ENCODE data around the gene SPTBN2. TPM values are rescaled to one million over a fixed set of nuclear protein-coding genes. Genes with fewer than 3 reads are reported as not detected.

The SPTBN2 gene
- polyA plus RNA-seq (2012; ENCODE audit: missing spikeins), result 0.06 TPM

DNA sequence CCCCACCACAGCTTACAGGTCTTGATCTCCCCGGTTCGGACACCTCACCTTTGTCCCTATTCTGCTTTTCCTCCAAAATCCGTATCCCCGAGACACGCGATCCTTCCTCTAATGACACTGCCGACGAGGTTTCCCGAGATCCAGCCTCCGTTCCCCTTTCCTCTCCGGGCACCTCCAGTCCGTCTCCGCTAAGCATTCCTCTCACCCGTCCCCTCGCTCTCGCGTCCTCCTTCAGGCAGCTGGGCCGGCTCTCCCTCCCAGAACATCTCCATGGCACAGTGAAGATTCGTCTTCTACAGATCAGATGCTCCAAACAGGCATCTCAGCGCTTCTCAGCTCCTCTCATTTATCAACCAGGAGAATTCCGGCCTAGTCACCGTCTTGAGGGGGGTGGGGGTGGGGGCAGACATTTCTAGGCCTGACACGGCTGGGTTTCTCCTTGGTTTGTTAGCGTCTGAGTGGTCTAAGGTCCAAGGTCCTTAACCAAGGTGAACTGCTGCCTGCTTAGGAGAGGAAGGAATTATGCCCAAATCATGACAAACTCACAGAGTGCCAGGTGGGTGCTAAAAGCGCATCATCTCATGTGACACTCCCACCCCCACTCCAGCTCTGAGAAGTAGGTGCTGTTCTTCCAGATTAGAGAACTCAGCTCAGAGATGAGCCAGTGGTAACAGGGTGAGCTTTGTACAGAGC, at the start of gene SPTBN2:
Gene SPTBN2, minus strand, starts transcription at position 524 of the 693 bp plus-strand sequence. CDS start 7,976 bp downstream, outside the sequence.
- TF ChIP-seq POLR2A (IDR thresholded peaks at IDR 0.05; ENCODE audit: low read depth, low read length) (no peak), TAF1 (IDR thresholded peaks at IDR 0.05; ENCODE audit: borderline replicate concordance, low read depth, low read length) (no peak), POLR2AphosphoS5 (IDR thresholded peaks at IDR 0.05; ENCODE audit: low read depth, low read length) (no peak)
- FAIRE-seq, result no peak
- no peak for DNase-seq (ENCODE audit: insufficient read length)

DNA sequence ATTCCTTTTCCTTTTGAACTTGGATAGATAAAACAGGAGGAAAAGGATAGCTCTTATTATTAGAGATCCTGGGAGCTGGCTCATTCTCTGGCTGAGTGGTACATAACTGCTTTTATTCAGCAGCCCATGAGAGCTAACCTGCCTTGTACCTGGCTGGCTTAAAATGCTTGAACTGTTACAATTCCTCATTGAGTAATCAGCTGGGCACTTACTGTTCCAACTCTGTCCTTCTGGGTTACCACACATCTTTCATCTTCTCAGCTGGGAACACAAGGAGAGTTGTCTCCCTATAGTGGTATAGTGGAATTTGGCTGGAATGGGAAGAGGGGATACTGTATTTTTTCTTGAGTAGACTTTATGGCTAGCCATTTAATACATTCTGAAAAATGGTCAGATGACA, 39.8 kb upstream of the SPTBN2 start:
- no peak for TF ChIP-seq POLR2AphosphoS5 (IDR thresholded peaks at IDR 0.05; ENCODE audit: low read depth, low read length)
- no peak for TF ChIP-seq POLR2A (IDR thresholded peaks at IDR 0.05; ENCODE audit: low read depth, low read length)
- TF ChIP-seq TAF1 (IDR thresholded peaks at IDR 0.05; ENCODE audit: borderline replicate concordance, low read depth, low read length), result no peak
- FAIRE-seq, result no peak

DNA sequence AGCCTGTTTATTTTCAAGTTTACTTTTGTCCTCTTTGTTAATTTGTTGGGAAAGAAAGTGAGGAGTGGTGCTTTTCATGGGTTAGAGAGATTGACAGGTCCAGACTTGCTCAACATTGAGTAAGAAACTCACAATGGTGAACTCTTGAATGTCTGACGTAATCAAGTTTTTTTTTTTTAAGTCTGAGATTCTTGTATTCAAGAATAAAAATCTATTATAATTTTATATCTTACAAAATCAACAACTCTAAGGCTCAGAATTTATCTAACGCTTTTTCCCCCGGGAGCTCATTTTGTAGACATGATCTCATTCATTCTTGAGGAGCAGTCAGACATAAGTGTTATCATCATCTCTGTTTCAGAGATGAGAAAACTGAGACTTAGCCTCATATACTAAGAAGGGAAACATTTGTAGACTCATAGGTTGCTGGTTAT, 39.1 kb upstream of the SPTBN2 start:
- FAIRE-seq (no peak), DNase-seq (ENCODE audit: insufficient read length) (no peak)
- TF ChIP-seq POLR2A (IDR thresholded peaks at IDR 0.05; ENCODE audit: low read depth, low read length), result no peak
- no peak for TF ChIP-seq TAF1 (IDR thresholded peaks at IDR 0.05; ENCODE audit: borderline replicate concordance, low read depth, low read length)
- TF ChIP-seq POLR2AphosphoS5 (IDR thresholded peaks at IDR 0.05; ENCODE audit: low read depth, low read length), result no peak

More for the DNA sequence above, 39.8 kb upstream of the SPTBN2 start:
- DNase-seq (ENCODE audit: insufficient read length), result no peak

DNA sequence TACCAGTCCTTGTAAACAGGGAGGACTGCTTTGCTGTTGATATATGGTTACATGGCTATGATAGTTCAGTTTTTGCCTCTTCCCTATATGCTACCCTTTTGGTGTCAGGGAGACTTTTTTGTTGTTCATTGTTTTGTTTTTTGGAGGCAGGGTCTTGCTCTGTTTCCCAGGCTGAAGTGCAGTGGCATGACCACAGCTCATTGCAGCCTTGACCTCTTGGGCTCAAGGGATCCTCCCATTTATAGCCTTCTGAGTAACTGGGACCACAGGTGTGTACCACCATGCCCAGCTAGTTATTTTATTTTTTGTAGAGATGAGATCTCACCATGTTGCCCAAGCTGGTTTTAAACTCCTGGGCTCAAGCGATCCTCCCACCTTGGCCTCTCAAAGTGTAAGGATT, 38.6 kb upstream of the SPTBN2 start:
- no peak for DNase-seq (ENCODE audit: insufficient read length)
- no peak for FAIRE-seq
- TF ChIP-seq POLR2AphosphoS5 (IDR thresholded peaks at IDR 0.05; ENCODE audit: low read depth, low read length) (no peak), TAF1 (IDR thresholded peaks at IDR 0.05; ENCODE audit: borderline replicate concordance, low read depth, low read length) (no peak), POLR2A (IDR thresholded peaks at IDR 0.05; ENCODE audit: low read depth, low read length) (no peak)

DNA sequence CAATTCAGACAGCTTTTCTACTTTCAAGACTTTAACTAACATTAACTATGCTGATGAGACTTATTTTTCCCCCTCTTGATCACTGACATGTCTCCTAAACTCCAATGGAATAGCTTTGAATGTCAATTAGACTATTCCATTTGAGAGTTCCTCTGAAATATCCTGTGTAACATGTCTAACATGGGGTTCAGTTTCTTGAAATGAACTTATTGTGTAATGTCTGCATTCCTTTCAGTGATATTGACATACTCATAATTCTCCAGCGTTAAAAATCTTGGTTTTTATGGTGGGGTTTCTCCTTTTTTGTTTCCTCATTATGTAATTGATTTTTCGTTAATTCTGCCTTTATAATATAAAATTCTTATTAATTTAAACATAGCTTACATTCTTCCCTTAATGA, 37.7 kb upstream of the SPTBN2 start:
- DNase-seq (ENCODE audit: insufficient read length) (no peak), FAIRE-seq (no peak)
- TF ChIP-seq TAF1 (IDR thresholded peaks at IDR 0.05; ENCODE audit: borderline replicate concordance, low read depth, low read length), result no peak
- no peak for TF ChIP-seq POLR2A (IDR thresholded peaks at IDR 0.05; ENCODE audit: low read depth, low read length)
- TF ChIP-seq POLR2AphosphoS5 (IDR thresholded peaks at IDR 0.05; ENCODE audit: low read depth, low read length), result no peak

DNA sequence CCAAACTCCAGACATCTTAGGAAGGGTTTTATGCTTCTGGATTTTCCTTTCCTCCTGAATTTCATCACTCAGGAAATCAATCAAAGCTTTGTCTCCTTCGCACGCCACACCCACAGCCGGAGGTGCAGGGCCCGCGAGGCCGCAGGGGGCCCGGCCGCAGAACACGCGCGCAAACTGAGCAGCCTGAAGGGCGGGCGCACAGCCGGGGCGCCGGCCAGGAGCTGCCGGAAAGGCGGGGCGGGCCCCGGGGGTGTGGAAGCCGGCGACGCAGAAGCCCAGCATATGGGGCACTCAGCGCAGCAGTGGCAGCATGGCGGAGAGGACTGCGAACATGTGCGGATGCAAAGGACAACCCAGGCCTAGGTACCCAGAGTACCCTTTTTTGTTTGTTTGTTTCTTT, 33.1 kb upstream of the SPTBN2 start:
- no peak for FAIRE-seq
- TF ChIP-seq POLR2AphosphoS5 (IDR thresholded peaks at IDR 0.05; ENCODE audit: low read depth, low read length) (no peak), POLR2A (IDR thresholded peaks at IDR 0.05; ENCODE audit: low read depth, low read length) (no peak), TAF1 (IDR thresholded peaks at IDR 0.05; ENCODE audit: borderline replicate concordance, low read depth, low read length) (no peak)
- no peak for DNase-seq (ENCODE audit: insufficient read length)

DNA sequence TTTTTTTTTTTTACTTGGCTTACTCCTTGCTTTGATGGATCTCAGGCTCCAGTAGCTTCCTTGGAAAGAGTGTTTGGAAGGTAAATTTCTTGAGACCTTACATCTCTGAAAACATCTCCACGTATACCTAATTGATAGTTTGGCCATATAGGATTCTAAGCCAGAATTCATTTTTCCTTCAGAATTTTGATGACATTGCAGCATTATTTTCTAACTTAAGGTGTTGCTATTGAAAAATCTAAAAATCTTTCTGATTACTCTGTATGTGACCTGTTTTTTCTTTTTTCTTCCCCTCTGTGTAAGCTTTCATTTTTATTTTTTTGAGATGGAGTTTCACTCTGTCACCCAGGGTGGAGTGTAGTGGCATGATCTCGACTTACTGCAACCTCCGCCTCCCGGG, 23.1 kb upstream of the SPTBN2 start:
- FAIRE-seq, result no peak
- TF ChIP-seq POLR2A (IDR thresholded peaks at IDR 0.05; ENCODE audit: low read depth, low read length) (no peak), TAF1 (IDR thresholded peaks at IDR 0.05; ENCODE audit: borderline replicate concordance, low read depth, low read length) (no peak), POLR2AphosphoS5 (IDR thresholded peaks at IDR 0.05; ENCODE audit: low read depth, low read length) (no peak)
- DNase-seq (ENCODE audit: insufficient read length), result no peak

DNA sequence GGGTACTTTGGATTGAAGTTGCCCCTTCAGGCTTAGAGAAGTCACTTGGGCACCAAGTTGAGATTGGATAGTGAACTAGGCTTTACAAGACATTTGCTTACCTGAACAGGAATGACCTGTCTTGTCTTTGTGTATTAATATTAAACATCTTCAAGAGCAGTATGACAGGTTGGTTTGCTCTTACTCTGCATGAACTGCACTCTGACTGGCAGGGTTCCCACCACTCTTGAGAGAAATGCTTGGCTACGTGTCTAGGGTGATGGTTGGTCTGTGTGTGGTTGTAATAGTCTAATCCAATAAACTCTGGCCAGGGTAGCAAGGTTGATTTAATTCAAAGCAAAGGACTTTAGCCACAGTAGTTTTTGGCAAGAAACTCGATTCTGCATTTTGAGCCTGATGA, 20.1 kb upstream of the SPTBN2 start:
- no peak for TF ChIP-seq POLR2A (IDR thresholded peaks at IDR 0.05; ENCODE audit: low read depth, low read length)
- TF ChIP-seq POLR2AphosphoS5 (IDR thresholded peaks at IDR 0.05; ENCODE audit: low read depth, low read length), result no peak
- TF ChIP-seq TAF1 (IDR thresholded peaks at IDR 0.05; ENCODE audit: borderline replicate concordance, low read depth, low read length), result no peak
- DNase-seq (ENCODE audit: insufficient read length), result no peak
- FAIRE-seq, result no peak

DNA sequence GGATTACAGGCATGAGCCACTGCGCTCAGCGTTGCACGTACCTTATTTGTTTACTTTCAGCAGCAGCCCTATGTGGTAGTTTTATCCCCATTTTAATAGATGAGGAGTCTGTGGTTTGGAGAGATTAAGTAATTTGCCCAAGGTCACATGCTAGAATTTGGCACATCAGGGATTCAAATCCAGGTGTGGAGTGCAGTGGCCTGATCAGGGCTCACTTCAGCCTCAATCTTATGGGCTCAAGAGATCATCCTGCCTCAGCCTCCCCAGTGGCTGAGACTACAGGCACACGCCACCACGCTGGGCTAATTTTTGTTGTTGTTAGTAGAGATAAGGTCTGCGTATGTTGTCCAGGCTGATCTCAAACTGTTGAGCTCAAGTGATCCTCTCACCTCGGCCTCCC, 18.5 kb upstream of the SPTBN2 start:
- DNase-seq (ENCODE audit: insufficient read length), result no peak
- FAIRE-seq, result no peak
- no peak for TF ChIP-seq POLR2A (IDR thresholded peaks at IDR 0.05; ENCODE audit: low read depth, low read length)
- TF ChIP-seq TAF1 (IDR thresholded peaks at IDR 0.05; ENCODE audit: borderline replicate concordance, low read depth, low read length), result no peak
- TF ChIP-seq POLR2AphosphoS5 (IDR thresholded peaks at IDR 0.05; ENCODE audit: low read depth, low read length), result no peak

DNA sequence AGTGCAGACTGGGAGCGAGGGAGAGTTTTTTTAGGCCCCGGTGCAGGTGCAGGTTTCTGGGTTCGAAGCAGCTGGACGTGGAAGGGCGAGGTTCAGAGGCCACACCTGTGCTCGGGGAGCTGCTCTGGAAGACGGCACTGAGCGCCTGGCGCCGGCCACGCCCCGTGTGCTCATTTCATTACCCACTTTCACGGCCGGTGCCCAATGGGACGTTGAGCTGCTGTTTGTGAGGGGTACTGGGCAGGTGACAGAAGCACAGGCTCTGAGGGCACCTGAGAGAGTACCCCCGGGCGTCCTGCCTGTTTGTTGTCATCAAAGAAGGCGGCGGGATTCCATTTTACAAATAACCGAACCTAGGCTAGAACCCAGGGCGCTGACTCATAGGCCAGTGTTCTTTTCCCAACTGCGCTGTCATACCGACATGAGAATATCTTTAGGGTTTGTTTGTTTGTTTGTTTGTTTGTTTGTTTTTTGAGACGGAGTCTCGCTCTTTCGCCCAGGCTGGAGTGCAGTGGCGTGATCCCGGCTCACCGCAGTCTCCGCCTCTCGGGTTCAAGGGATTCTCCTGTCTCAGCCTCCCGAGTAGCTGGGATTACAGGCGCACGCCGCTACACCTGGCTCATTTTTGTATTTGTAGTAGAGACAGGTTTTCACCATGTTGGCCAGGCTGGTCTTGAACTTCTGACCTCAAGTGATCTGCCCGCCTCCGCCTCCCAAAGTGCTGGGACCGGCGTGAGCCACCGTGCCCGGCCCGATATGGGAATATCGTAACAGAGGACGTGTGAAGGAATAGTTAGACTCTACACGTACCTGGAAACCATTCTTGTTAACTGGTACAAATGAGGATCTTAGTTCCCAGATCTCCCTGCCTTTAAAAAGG, 16.6 kb upstream of the SPTBN2 start:
- TF ChIP-seq TAF1 (IDR thresholded peaks at IDR 0.05; ENCODE audit: borderline replicate concordance, low read depth, low read length) (no peak), POLR2A (IDR thresholded peaks at IDR 0.05; ENCODE audit: low read depth, low read length) (no peak), POLR2AphosphoS5 (IDR thresholded peaks at IDR 0.05; ENCODE audit: low read depth, low read length) (no peak)
- FAIRE-seq, result peak; percentile 70
- peak; percentile 56 for DNase-seq (ENCODE audit: insufficient read length)

DNA sequence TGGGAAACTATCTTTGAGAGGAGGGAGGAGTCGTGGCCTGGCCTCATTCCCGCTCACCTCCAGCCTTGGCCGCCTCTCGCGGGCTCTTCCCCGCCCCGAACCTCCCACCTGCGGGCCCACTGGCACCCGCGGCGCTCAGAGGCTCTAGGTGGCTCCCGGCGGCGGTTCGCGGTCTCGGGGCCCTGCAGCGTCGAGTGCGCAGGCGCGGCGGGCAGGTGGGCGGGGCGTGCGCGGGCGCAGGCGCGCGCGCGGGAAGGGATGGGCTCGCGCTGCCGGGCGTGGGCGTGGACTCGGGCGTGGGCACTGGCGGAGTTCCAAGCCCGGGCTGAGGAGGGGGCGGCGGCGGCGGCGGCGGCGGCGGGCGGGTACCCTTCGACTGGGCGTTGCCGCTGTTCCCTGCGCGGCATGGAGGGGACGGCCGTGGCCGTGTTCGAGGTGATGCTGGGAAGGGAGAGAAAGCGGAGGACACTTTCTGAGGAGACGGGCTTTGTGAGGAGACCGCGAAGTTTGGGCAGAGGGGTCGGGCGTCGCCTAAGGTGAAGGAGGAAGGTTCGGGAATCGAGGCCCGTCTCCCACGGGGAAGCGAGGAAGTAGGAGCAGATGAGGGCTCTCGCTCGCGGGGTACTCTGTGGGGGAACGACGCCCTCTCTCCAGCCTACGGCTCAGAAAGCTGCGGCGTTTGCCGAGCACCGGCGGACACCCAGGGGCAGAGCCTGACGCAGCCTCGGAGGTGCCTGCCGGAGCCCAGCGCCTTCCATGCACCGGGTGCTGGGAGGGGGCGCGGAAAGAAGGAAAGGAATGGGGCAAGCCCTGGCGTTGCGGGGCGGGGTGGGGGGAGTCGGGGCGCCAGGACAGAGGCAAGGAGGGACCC, 15.7 kb upstream of the SPTBN2 start:
- TF ChIP-seq TAF1 (IDR thresholded peaks at IDR 0.05; ENCODE audit: borderline replicate concordance, low read depth, low read length) (0 out of 2 replicates have a peak, but pooled peaks have one; percentile 18), POLR2AphosphoS5 (IDR thresholded peaks at IDR 0.05; ENCODE audit: low read depth, low read length) (no peak), POLR2A (IDR thresholded peaks at IDR 0.05; ENCODE audit: low read depth, low read length) (peak; percentile 80; the same call in 1 of the 2 replicates)
- peak; percentile 98 for DNase-seq (ENCODE audit: insufficient read length)

More for the DNA sequence above, 15.7 kb upstream of the SPTBN2 start:
- FAIRE-seq, result peak; percentile 97
